Adrenal gland (tissue), 12 donors: ENCODE results near the gene NFYC. TPM values are rescaled to one million over a fixed set of nuclear protein-coding genes. Genes with fewer than 3 reads are reported as not detected.

Source experiments
- DNase-seq, 7 donors: peaks; one replicate each; pipeline ENCODE4 v3.0.0-alpha.2; 2019 to 2020
- H3K27ac ChIP-seq, 5 donors: fragments of 200-600 bp; sonication (generic) in 4 of 5; 1 replicate in 3 of 5; 2 replicates in 2 of 5; pipeline versions ENCODE4 v1.5.1 to v1.8.0; 2016 to 2020; ENCODE audit warnings: mild to moderate bottlenecking in 1 of 5
- H3K27me3 ChIP-seq: fragments of 200-600 bp; 2 replicates; pipeline ENCODE4 v1.8.0; 2021
- H3K36me3 ChIP-seq, 2 donors: fragments of 200-600 bp; replicated peaks in 1 of 2; 1 replicate in 1 of 2; 2 replicates in 1 of 2; pipeline versions ENCODE4 v1.5.1 to v1.8.0; 2018 to 2022
- H3K4me1 ChIP-seq, 2 donors: fragments of 200-600 bp; replicated peaks in 1 of 2; 1 replicate in 1 of 2; 2 replicates in 1 of 2; pipeline versions ENCODE4 v1.5.1 to v1.8.0; 2018 to 2021
- H3K4me3 ChIP-seq, 4 donors: fragments of 200-600 bp; sonication (generic) in 3 of 4; one replicate each; pipeline ENCODE4 v1.5.1; 2016 to 2018
- H3K9me3 ChIP-seq, 3 donors: fragments of 200-600 bp; sonication (generic) in 1 of 3; replicated peaks in 1 of 3; 1 replicate in 2 of 3; 2 replicates in 1 of 3; pipeline versions ENCODE4 v1.5.1 to v1.8.0; 2016 to 2021
- CTCF ChIP-seq, 6 experiments: fragments of 450-650 bp in 4 of 6; fragments of 200-600 bp in 2 of 6; sonication (generic) in 1 of 6; IDR thresholded peaks; 1 replicate in 5 of 6; 2 replicates in 1 of 6; pipeline versions ENCODE4 v1.5.1 to v1.8.0; 2016 to 2021; ENCODE audit warnings: antibody characterized with exemption in 6 of 6, mild to moderate bottlenecking in 2 of 6, moderate library complexity in 1 of 6
- POLR2A ChIP-seq, 2 donors: fragments of 450-650 bp; IDR thresholded peaks; one replicate each; pipeline ENCODE4 v1.6.1; 2017; ENCODE audit warnings: antibody characterized with exemption in 2 of 2, mild to moderate bottlenecking in 2 of 2, moderate library complexity in 1 of 2
- WGBS, 4 donors: extraction: QIAGEN DNeasy Blood & Tissue Kit in 2 of 4; methylation state at CpG; one replicate each; pipeline versions ENCODE4 v1.1.5 to v1.1.7; 2013 to 2017; 5-methylcytosine and 5-hydroxymethylcytosine counted together
- intact Hi-C, 2 donors: fragments of 100-400 bp; cut with DNase I; formaldehyde crosslinking; loops; one replicate each; pipeline versions ENCODE4 v1.14.1 to v1.15.0; 2022 to 2023
- polyA plus RNA-seq, 3 donors: library from polyadenylated mRNA; stranded (reverse); fragments of 200-250 nt in 2 of 3; fragments of 350-450 nt in 1 of 3; fragmentation: Illumina TruSeq in 1 of 3; extraction: RNeasy Lipid Tissue Mini Kit (QIAGEN cat#74804) in 1 of 3; gene quantifications; one replicate each; pipeline ENCODE4 v1.2.3, GENCODE V29; 2013 to 2014
- total RNA-seq, 9 donors: library from RNA; depleted of rRNA in 4 of 9; stranded (reverse); fragments of >200 nt in 4 of 9; fragments of 120-200 nt in 1 of 9; fragmentation: NEBNext Ultra II Directional in 1 of 9; extraction: Animal tissue kit (Norgen Biotek cat#: 25700) in 1 of 9; gene quantifications; one replicate each; pipeline versions ENCODE4 v1.1.0 to v1.2.4, GENCODE V29; 2013 to 2023
- donor health status: healthy with polysubstance abuse.
- donor health status: Bipolar disorder and iron deficiency.
- donor health status: DM: yes; HTN: yes; CAD: no.
- donor health status: DM: no; HTN: no; CAD: no.
- donor health status: DM: no; HTN: no; CAD: no.
- donor health status: DM: yes; HTN: yes; CAD: no.

The NFYC gene
- total and polyA plus RNA-seq, 12 donors: 35.9 to 73.8 (median 51.2) TPM

GRCh38 chr1:40786171-40786994 is 94.9 kb downstream of the NFYC start:
- Histone ChIP-seq H3K9me3 (no peaks in the 10 kb centered on the region), H3K27me3 (no peaks in the 10 kb centered on the region), H3K36me3 (no peaks in the 10 kb centered on the region), H3K4me3 (no peak overlapping the region), H3K27ac (no peak overlapping the region), H3K4me1 (peaks cover 0 to 14% of the 10 kb centered on the region in 2 donors)
- DNase-seq: no peak
- TF ChIP-seq POLR2A (IDR thresholded peaks at IDR 0.05): no peak
- no peak for TF ChIP-seq CTCF (IDR thresholded peaks at IDR 0.05)
- WGBS, 4 donors: 78 to 91% (median 82%) methylated on average over 7 to 9 of the region's 9 CpGs
- intact Hi-C loops: no loop called here

GRCh38 chr1:40786995-40787705 is 95.6 kb downstream of the NFYC start:
- TF ChIP-seq CTCF (IDR thresholded peaks at IDR 0.05): no peak
- TF ChIP-seq POLR2A (IDR thresholded peaks at IDR 0.05): no peak
- H3K4me1 ChIP-seq: peaks cover 0 to 14% of the 10 kb centered on the region in 2 donors
- 92 to 98% (median 95%) methylated on average over 6 to 9 of the region's 9 CpGs for WGBS, 4 donors
- no peaks in the 10 kb centered on the region for H3K36me3 ChIP-seq
- DNase-seq: no peak
- H3K9me3 ChIP-seq: no peaks in the 10 kb centered on the region
- H3K27me3 ChIP-seq: no peaks in the 10 kb centered on the region
- no peak overlapping the region for H3K4me3 ChIP-seq
- H3K27ac ChIP-seq: no peak overlapping the region
- intact Hi-C loops: no loop called here

DNA sequence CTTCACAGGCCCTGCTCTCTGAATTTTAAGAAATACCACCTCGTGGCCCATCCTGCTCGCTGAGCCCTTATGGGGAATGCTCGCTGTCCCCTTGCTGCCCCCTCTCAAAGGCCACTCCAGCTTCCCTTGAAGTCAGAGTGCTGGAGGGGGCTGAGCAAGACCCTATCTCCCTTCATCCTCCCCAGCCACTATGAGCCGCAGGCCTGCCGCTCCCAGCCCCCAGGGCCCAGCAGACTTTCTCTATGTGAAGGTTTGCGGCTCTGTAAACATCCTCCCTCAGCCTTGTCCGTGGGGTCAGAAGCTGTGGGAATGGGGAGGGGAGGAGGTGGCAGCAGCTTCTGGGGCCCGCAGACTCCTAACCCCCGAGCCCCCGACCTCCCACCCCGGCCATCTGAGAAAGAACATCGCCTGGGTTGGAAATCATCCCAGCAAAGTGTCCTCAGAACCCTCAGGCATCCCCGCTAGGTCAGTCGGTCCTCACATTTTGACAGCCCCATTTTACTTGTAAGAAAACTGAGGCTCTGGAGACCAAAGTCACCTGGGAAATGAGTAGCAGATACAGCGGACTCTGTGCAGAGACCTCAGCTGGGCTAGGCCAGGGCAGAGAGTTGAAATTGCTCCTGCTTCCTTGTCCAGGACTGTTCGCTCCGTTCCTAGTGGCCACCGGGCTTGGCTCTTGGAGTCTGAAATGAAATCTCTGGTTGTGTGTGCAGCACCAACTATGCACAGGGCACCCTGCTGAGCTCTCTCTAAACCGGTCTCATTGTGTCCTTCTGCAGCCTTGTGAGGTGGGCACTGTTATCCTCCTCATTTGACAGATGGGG is 96.4 kb downstream of the NFYC start:
- Histone ChIP-seq H3K36me3 (no peaks in the 10 kb centered on the region), H3K4me3 (no peak overlapping the region), H3K27me3 (no peaks in the 10 kb centered on the region), H3K27ac (no peak overlapping the region), H3K4me1 (peaks cover 0 to 6% of the 10 kb centered on the region in 2 donors), H3K9me3 (no peaks in the 10 kb centered on the region)
- no peak for TF ChIP-seq POLR2A (IDR thresholded peaks at IDR 0.05)
- TF ChIP-seq CTCF (IDR thresholded peaks at IDR 0.05): no peak
- DNase-seq: no peak
- intact Hi-C loops: no loop called here
- 85 to 93% (median 89%) methylated on average over 12 to 19 of the region's 19 CpGs for WGBS, 4 donors
